ENCODE data around the gene CALN1. TPM values are rescaled to one million over a fixed set of nuclear protein-coding genes. Genes with fewer than 3 reads are reported as not detected.

Gene CALN1
- total and polyA plus RNA-seq, 11 donors = not detected

- H3K4me1 ChIP-seq = no peaks in the 10 kb centered on the region
- no peaks in the 10 kb centered on the region for H3K36me3 ChIP-seq
- ATAC-seq (no peak), DNase-seq (no peak)
- no peak for TF ChIP-seq POLR2A (IDR thresholded peaks at IDR 0.05)
- no peak for TF ChIP-seq CTCF (IDR thresholded peaks at IDR 0.05)
- H3K27ac ChIP-seq = no peak overlapping the region
- H3K27me3 ChIP-seq = no peaks in the 10 kb centered on the region
- H3K9me3 ChIP-seq = no peaks in the 10 kb centered on the region
- no peak overlapping the region for H3K4me3 ChIP-seq
- intact Hi-C loops (cut with DNase I) = no loop called here
- 61 to 73% (median 68%) methylated on average over 6 of the region's 6 CpGs for WGBS, 4 donors
Observed at GRCh38 chr7:71865172-71865571, 547.0 kb downstream of the CALN1 start.

- Histone ChIP-seq H3K9me3 (no peaks in the 10 kb centered on the region), H3K27ac (no peak overlapping the region), H3K36me3 (no peaks in the 10 kb centered on the region), H3K4me3 (no peak overlapping the region), H3K4me1 (no peaks in the 10 kb centered on the region), H3K27me3 (no peaks in the 10 kb centered on the region)
- 78 to 90% (median 84%) methylated on average over 4 of the region's 4 CpGs for WGBS, 4 donors
- no peak for TF ChIP-seq CTCF (IDR thresholded peaks at IDR 0.05)
- TF ChIP-seq POLR2A (IDR thresholded peaks at IDR 0.05) = no peak
- ATAC-seq (no peak), DNase-seq (no peak)
- intact Hi-C loops (cut with DNase I) = no loop called here
Observed at GRCh38 chr7:71864130-71864529, 548.0 kb downstream of the CALN1 start.

GRCh38 chr7:71860572-71860971 lies 551.6 kb downstream of the CALN1 start:
- WGBS, 4 donors = 66 to 77% (median 70%) methylated on average over 4 of the region's 4 CpGs
- ATAC-seq (no peak), DNase-seq (no peak)
- Histone ChIP-seq H3K4me1 (no peaks in the 10 kb centered on the region), H3K4me3 (no peak overlapping the region), H3K9me3 (no peaks in the 10 kb centered on the region), H3K27me3 (no peaks in the 10 kb centered on the region), H3K36me3 (no peaks in the 10 kb centered on the region), H3K27ac (no peak overlapping the region)
- TF ChIP-seq POLR2A (IDR thresholded peaks at IDR 0.05) (no peak), CTCF (IDR thresholded peaks at IDR 0.05) (no peak)
- intact Hi-C loops (cut with DNase I) = no loop called here

GRCh38 chr7:71857338-71857737 lies 554.8 kb downstream of the CALN1 start:
- intact Hi-C loops (cut with DNase I) = no loop called here
- ATAC-seq (no peak), DNase-seq (no peak)
- 66 to 79% (median 77%) methylated on average over 6 of the region's 6 CpGs for WGBS, 4 donors
- H3K27ac ChIP-seq = no peak overlapping the region
- no peaks in the 10 kb centered on the region for H3K4me1 ChIP-seq
- H3K4me3 ChIP-seq = no peak overlapping the region
- no peaks in the 10 kb centered on the region for H3K27me3 ChIP-seq
- H3K36me3 ChIP-seq = no peaks in the 10 kb centered on the region
- H3K9me3 ChIP-seq = no peaks in the 10 kb centered on the region
- TF ChIP-seq POLR2A (IDR thresholded peaks at IDR 0.05) (no peak), CTCF (IDR thresholded peaks at IDR 0.05) (no peak)

Data from heart left ventricle (tissue), 16 donors.